Measurements from ENCODE around the gene CHPF. TPM values are rescaled to one million over a fixed set of nuclear protein-coding genes. Genes with fewer than 3 reads are reported as not detected.

CHPF gene
- total RNA-seq, 2 donors from 2014 or later: 115 to 232 TPM

GRCh38 chr2:219502618-219503017 lies 41.0 kb downstream of the CHPF start:
- ATAC-seq: no peak
- Histone ChIP-seq H3K36me3 (replicated peaks in 1 of 2; ENCODE audit: insufficient read depth in 1 of 2, low read depth in 2 of 2) (peaks cover 0 to 15% of the 10 kb centered on the region in 2 donors), H3K4me1 (peaks cover 28% of the 10 kb centered on the region), H3K27ac (no peak overlapping the region), H3K4me3 (no peak overlapping the region), H3K27me3 (no peaks in the 10 kb centered on the region), H3K9me3 (no peaks in the 10 kb centered on the region)
- no peak for DNase-seq
- TF ChIP-seq CTCF (IDR thresholded peaks at IDR 0.05): no peak
- no peak for TF ChIP-seq POLR2A (IDR thresholded peaks at IDR 0.05)
- intact Hi-C loops (cut with DNase I): no loop called here

GRCh38 chr2:219501849-219502248 lies 41.8 kb downstream of the CHPF start:
- Histone ChIP-seq H3K27ac (no peak overlapping the region), H3K9me3 (no peaks in the 10 kb centered on the region), H3K36me3 (replicated peaks in 1 of 2; ENCODE audit: insufficient read depth in 1 of 2, low read depth in 2 of 2) (peaks cover 0 to 15% of the 10 kb centered on the region in 2 donors), H3K4me3 (no peak overlapping the region), H3K27me3 (no peaks in the 10 kb centered on the region), H3K4me1 (peaks cover 36% of the 10 kb centered on the region)
- WGBS, 2 donors: 91% methylated on average over 11 to 13 of the region's 14 CpGs
- intact Hi-C loops (cut with DNase I): no loop called here
- no peak for TF ChIP-seq POLR2A (IDR thresholded peaks at IDR 0.05)
- no peak for ATAC-seq
- no peak for DNase-seq

GRCh38 chr2:219500135-219500534 lies 43.5 kb downstream of the CHPF start:
- TF ChIP-seq POLR2A (IDR thresholded peaks at IDR 0.05): no peak
- TF ChIP-seq CTCF (IDR thresholded peaks at IDR 0.05): no peak
- 90 to 98% methylated on average over 2 of the region's 2 CpGs for WGBS, 2 donors
- peaks cover 39% of the 10 kb centered on the region for H3K4me1 ChIP-seq
- ATAC-seq (no peak), DNase-seq (no peak)
- peaks cover 0 to 4% of the 10 kb centered on the region in 2 donors for H3K27me3 ChIP-seq
- intact Hi-C loops (cut with DNase I): no loop called here
- no peak overlapping the region for H3K4me3 ChIP-seq
- H3K27ac ChIP-seq: no peak overlapping the region
- no peaks in the 10 kb centered on the region for H3K9me3 ChIP-seq
- peaks cover 0 to 8% of the 10 kb centered on the region in 2 donors for H3K36me3 ChIP-seq (replicated peaks in 1 of 2; ENCODE audit: insufficient read depth in 1 of 2, low read depth in 2 of 2)

GRCh38 chr2:219499555-219499954 lies 44.1 kb downstream of the CHPF start:
- ATAC-seq: no peak
- Histone ChIP-seq H3K4me3 (peak overlapping the region in 1 of 2 donors; percentile 63), H3K27me3 (peaks cover 0 to 4% of the 10 kb centered on the region in 2 donors), H3K9me3 (no peaks in the 10 kb centered on the region), H3K4me1 (peaks cover 39% of the 10 kb centered on the region), H3K36me3 (replicated peaks in 1 of 2; ENCODE audit: insufficient read depth in 1 of 2, low read depth in 2 of 2) (peaks cover 0 to 8% of the 10 kb centered on the region in 2 donors), H3K27ac (no peak overlapping the region)
- no peak for TF ChIP-seq POLR2A (IDR thresholded peaks at IDR 0.05)
- no peak for TF ChIP-seq CTCF (IDR thresholded peaks at IDR 0.05)
- intact Hi-C loops (cut with DNase I): loop anchor here (5.0 kb wide), 1 partner anchor 33 kb away; no protein-coding TSS in a partner anchor
- no peak for DNase-seq
- WGBS, 2 donors: 28 to 38% methylated on average over 1 of the region's 1 CpG

- DNase-seq: no peak
- Histone ChIP-seq H3K36me3 (replicated peaks in 1 of 2; ENCODE audit: insufficient read depth in 1 of 2, low read depth in 2 of 2) (peaks cover 0 to 2% of the 10 kb centered on the region in 2 donors), H3K4me1 (peaks cover 39% of the 10 kb centered on the region), H3K27me3 (peaks cover 0 to 4% of the 10 kb centered on the region in 2 donors), H3K9me3 (no peaks in the 10 kb centered on the region), H3K27ac (peak overlapping the region; percentile 87 to 97 (median 96)), H3K4me3 (peak overlapping the region; percentile 38 to 63)
- TF ChIP-seq POLR2A (IDR thresholded peaks at IDR 0.05): no peak
- no peak for TF ChIP-seq CTCF (IDR thresholded peaks at IDR 0.05)
- 0% methylated on average over 3 of the region's 3 CpGs for WGBS, 2 donors
- no peak for ATAC-seq
- intact Hi-C loops (cut with DNase I): loop anchor here (5.0 kb wide), 1 partner anchor 33 kb away; no protein-coding TSS in a partner anchor
Observed at GRCh38 chr2:219499058-219499307, 44.6 kb downstream of the CHPF start.

Data from body of pancreas (tissue), 4 donors.